Hypothalamus (tissue), 51 donors: ENCODE results near the gene VSX1.

ENCODE experiments used
- DNase-seq, 51 donors: peaks; one replicate each; lab custom pipeline; 2025; lab: John Stamatoyannopoulos, UW

VSX1 gene

GRCh38 chr20:25081730-25082497, at the start of gene VSX1:
VSX1 (minus strand) TSS chr20:25082141; CDS start chr20:25082096, 45 bp downstream.
- DNase-seq = no peak

GRCh38 chr20:25129908-25130307, 48.0 kb upstream of the VSX1 start:
- DNase-seq = no peak

- no peak for DNase-seq
These were observed 47.5 kb upstream of the VSX1 start for GRCh38 chr20:25129428-25129827.

- DNase-seq = no peak
These were observed 46.7 kb upstream of the VSX1 start for GRCh38 chr20:25128649-25129048.

GRCh38 chr20:25127761-25128537, 46.0 kb upstream of the VSX1 start:
- DNase-seq = no peak

- DNase-seq = no peak
These were observed 44.5 kb upstream of the VSX1 start for GRCh38 chr20:25126204-25127029.

GRCh38 chr20:25125636-25126035, 43.7 kb upstream of the VSX1 start:
- DNase-seq = no peak

- DNase-seq = no peak
These were observed 39.0 kb upstream of the VSX1 start for GRCh38 chr20:25120920-25121319.

- DNase-seq = no peak
These were observed 38.5 kb upstream of the VSX1 start for GRCh38 chr20:25120457-25120856.

GRCh38 chr20:25118529-25118928, 36.6 kb upstream of the VSX1 start:
- no peak for DNase-seq

GRCh38 chr20:25117990-25118389, 36.0 kb upstream of the VSX1 start:
- no peak for DNase-seq

- no peak for DNase-seq
These were observed 35.0 kb upstream of the VSX1 start for GRCh38 chr20:25116739-25117458.

GRCh38 chr20:25103526-25103925, 21.6 kb upstream of the VSX1 start:
- no peak for DNase-seq

GRCh38 chr20:25100914-25101313, 19.0 kb upstream of the VSX1 start:
- DNase-seq = no peak

- DNase-seq = no peak
These were observed 17.7 kb upstream of the VSX1 start for GRCh38 chr20:25099601-25100140.

GRCh38 chr20:25097498-25097897, 15.6 kb upstream of the VSX1 start:
- no peak for DNase-seq

GRCh38 chr20:25090492-25091429, 8.8 kb upstream of the VSX1 start:
- no peak for DNase-seq

- DNase-seq = no peak
These were observed 7.7 kb upstream of the VSX1 start for GRCh38 chr20:25089662-25090061.

- no peak for DNase-seq
These were observed 7.2 kb upstream of the VSX1 start for GRCh38 chr20:25089096-25089495.
